IMR-90 (cell line): ENCODE measurements around the gene ZSCAN5B. TPM values are rescaled to one million over a fixed set of nuclear protein-coding genes. Genes with fewer than 3 reads are reported as not detected.

Experiments used
- ATAC-seq: fragments of 200-7000 bp; cut with Tn5 transposase; 2 replicates; pipeline ENCODE4 v1.9.1; 2020; ENCODE audit warnings: low read depth, mild to moderate bottlenecking, moderate library complexity
- BruUV-seq: library from RNA; stranded (reverse); fragments of 400-500 nt; replicated peaks from 2 replicates; lab custom pipeline; 2021; lab: Mats Ljungman, UMichigan
- CTCF ChIA-PET: fragments of 300-600 bp; formaldehyde crosslinking; extraction: SDS; loops from one replicate; lab custom pipeline; 2021; ENCODE audit warnings: antibody characterized with exemption; lab: Yijun Ruan, JAX
- POLR2A ChIA-PET: fragments of 300-600 bp; sonication (Branson Sonifier 250); formaldehyde crosslinking; loops from one replicate; lab custom pipeline; 2022; ENCODE audit warnings: antibody characterized with exemption; ENCODE audit not compliant: unreplicated experiment; lab: Charles Lee
- DNase-seq: peaks from one replicate; pipeline ENCODE4 v3.0.0; 2013
- H2AFZ ChIP-seq: replicated peaks from 2 replicates; pipeline ENCODE3; 2013; ENCODE audit warnings: low read length, mild to moderate bottlenecking; ENCODE audit not compliant: poor library complexity
- H2AK5ac ChIP-seq: 2 replicates; pipeline ENCODE4 v1.6.1; 2013; ENCODE audit warnings: low read depth, low read length, inconsistent platforms
- H2AK9ac ChIP-seq: replicated peaks from 2 replicates; pipeline ENCODE3; 2013; ENCODE audit warnings: mild to moderate bottlenecking, low read depth, low read length, moderate library complexity; ENCODE audit not compliant: poor library complexity
- H2BK120ac ChIP-seq: 2 replicates; pipeline ENCODE4 v1.6.1; 2013; ENCODE audit warnings: low read depth, low read length, inconsistent platforms
- H2BK15ac ChIP-seq: 3 replicates; pipeline ENCODE4 v1.6.1; 2013; ENCODE audit warnings: low read depth, low read length, inconsistent platforms
- H2BK20ac ChIP-seq: 2 replicates; pipeline ENCODE4 v1.6.1; 2013; ENCODE audit warnings: low read depth, mild to moderate bottlenecking, inconsistent platforms, low read length, moderate library complexity
- H2BK5ac ChIP-seq: 2 replicates; pipeline ENCODE4 v1.6.1; 2013; ENCODE audit warnings: mild to moderate bottlenecking, low read depth, low read length, inconsistent platforms; ENCODE audit not compliant: poor library complexity, severe bottlenecking
- H3K14ac ChIP-seq: replicated peaks from 2 replicates; pipeline ENCODE4 v1.6.1; 2013; ENCODE audit warnings: low read depth, low read length, inconsistent platforms
- H3K18ac ChIP-seq: 2 replicates; pipeline ENCODE4 v1.6.1; 2013; ENCODE audit warnings: low read depth, low read length, control low read depth
- H3K23ac ChIP-seq: 2 replicates; pipeline ENCODE4 v1.6.1; 2013; ENCODE audit warnings: low read depth, low read length, inconsistent platforms
- H3K27ac ChIP-seq: 2 replicates; pipeline ENCODE4 v1.5.1; 2013; ENCODE audit warnings: mild to moderate bottlenecking, control low read depth, low read length; ENCODE audit not compliant: insufficient read depth
- H3K27me3 ChIP-seq: 2 replicates; pipeline ENCODE4 v1.6.1; 2013; ENCODE audit warnings: low read length; ENCODE audit not compliant: control insufficient read depth, insufficient read depth
- H3K36me3 ChIP-seq: 2 replicates; pipeline ENCODE4 v1.6.1; 2013; ENCODE audit warnings: low read length, mixed read lengths; ENCODE audit not compliant: control insufficient read depth, insufficient read depth
- H3K4ac ChIP-seq: 2 replicates; pipeline ENCODE4 v1.6.1; 2013; ENCODE audit warnings: low read depth, low read length, inconsistent platforms
- H3K4me1 ChIP-seq: 2 replicates; pipeline ENCODE4 v1.6.1; 2013; ENCODE audit warnings: low read length, mixed read lengths; ENCODE audit not compliant: control insufficient read depth, insufficient read depth
- H3K4me2 ChIP-seq: 2 replicates; pipeline ENCODE4 v1.6.1; 2013; ENCODE audit warnings: low read depth, mild to moderate bottlenecking, control low read depth, low read length, moderate library complexity
- H3K4me3 ChIP-seq: 2 replicates; pipeline ENCODE4 v1.5.1; 2013; ENCODE audit warnings: low read depth, mild to moderate bottlenecking, control low read depth, low read length, moderate library complexity; ENCODE audit not compliant: insufficient read depth
- H3K56ac ChIP-seq: 2 replicates; pipeline ENCODE4 v1.6.1; 2013; ENCODE audit warnings: low read length, inconsistent platforms; ENCODE audit not compliant: insufficient read depth; ENCODE audit errors: extremely low read depth
- H3K79me1 ChIP-seq, 2 experiments: 2 replicates each; pipeline ENCODE4 v1.6.1; 2013; ENCODE audit warnings: low read length in 2 of 2, inconsistent platforms in 1 of 2, low read depth in 1 of 2
- H3K9ac ChIP-seq: 2 replicates; pipeline ENCODE4 v1.6.1; 2013; ENCODE audit warnings: low read depth, low read length, control low read depth
- H3K9me1 ChIP-seq: 2 replicates; pipeline ENCODE4 v1.6.1; 2013; ENCODE audit warnings: low read length, inconsistent platforms; ENCODE audit not compliant: insufficient read depth
- H3K9me3 ChIP-seq: 2 replicates; pipeline ENCODE4 v1.6.1; 2013; ENCODE audit warnings: low read length; ENCODE audit not compliant: control insufficient read depth, insufficient read depth
- H4K20me1 ChIP-seq: 2 replicates; pipeline ENCODE4 v1.6.1; 2013; ENCODE audit warnings: low read length, inconsistent platforms; ENCODE audit not compliant: insufficient read depth
- H4K5ac ChIP-seq: 2 replicates; pipeline ENCODE4 v1.6.1; 2013; ENCODE audit warnings: mild to moderate bottlenecking, low read depth, low read length, control low read depth
- H4K8ac ChIP-seq, 2 experiments: 2 replicates each; pipeline ENCODE4 v1.6.1; 2013; ENCODE audit warnings: low read depth in 2 of 2, low read length in 2 of 2, control low read depth in 1 of 2, inconsistent platforms in 1 of 2
- H4K91ac ChIP-seq: 2 replicates; pipeline ENCODE4 v1.6.1; 2013; ENCODE audit warnings: low read depth, low read length, inconsistent platforms; ENCODE audit not compliant: insufficient read depth
- BHLHE40 ChIP-seq: fragments of 150-350 bp; IDR thresholded peaks from 2 replicates; pipeline ENCODE4 v1.6.1; 2016; ENCODE audit warnings: mild to moderate bottlenecking, low read depth, low read length
- CEBPB ChIP-seq: IDR thresholded peaks from 2 replicates; pipeline ENCODE4 v1.6.1; 2012; ENCODE audit warnings: low read depth, low read length, improper control_type of control experiment
- CHD1 ChIP-seq: IDR thresholded peaks from 2 replicates; pipeline ENCODE4 v1.6.1; 2012; ENCODE audit warnings: low read depth, low read length, improper control_type of control experiment
- CTCF ChIP-seq: conservative IDR thresholded peaks from 2 replicates; pipeline ENCODE4 v1.5.1; 2012; ENCODE audit warnings: mild to moderate bottlenecking, low read depth, low read length, improper control_type of control experiment
- FOS ChIP-seq: fragments of 150-350 bp; IDR thresholded peaks from 2 replicates; pipeline ENCODE4 v1.6.1; 2016; ENCODE audit warnings: low read depth, low read length
- MAZ ChIP-seq: IDR thresholded peaks from 2 replicates; pipeline ENCODE4 v1.6.1; 2012; ENCODE audit warnings: low read depth, mild to moderate bottlenecking, low read length, improper control_type of control experiment, moderate library complexity, borderline replicate concordance
- MXI1 ChIP-seq: IDR thresholded peaks from 2 replicates; pipeline ENCODE4 v1.6.1; 2012; ENCODE audit warnings: low read depth, mild to moderate bottlenecking, low read length, moderate library complexity, borderline replicate concordance
- NFE2L2 ChIP-seq: fragments of 150-350 bp; IDR thresholded peaks from 2 replicates; pipeline ENCODE4 v1.6.1; 2016; ENCODE audit warnings: low read depth, mild to moderate bottlenecking, low read length
- POLR2A ChIP-seq: IDR thresholded peaks from 2 replicates; pipeline ENCODE4 v1.6.1; 2012; ENCODE audit warnings: mild to moderate bottlenecking, low read depth, low read length
- RAD21 ChIP-seq: IDR thresholded peaks from 2 replicates; pipeline ENCODE4 v1.6.1; 2012; ENCODE audit warnings: low read length, improper control_type of control experiment
- RCOR1 ChIP-seq: IDR thresholded peaks from 2 replicates; pipeline ENCODE4 v1.6.1; 2012; ENCODE audit warnings: mild to moderate bottlenecking, low read length, improper control_type of control experiment; ENCODE audit not compliant: insufficient replicate concordance
- RFX5 ChIP-seq: IDR thresholded peaks from 2 replicates; pipeline ENCODE4 v1.8.0; 2012; ENCODE audit warnings: low read depth, mild to moderate bottlenecking, low read length, moderate library complexity
- USF2 ChIP-seq: fragments of 150-350 bp; IDR thresholded peaks from 2 replicates; pipeline ENCODE4 v1.6.1; 2017; ENCODE audit warnings: mild to moderate bottlenecking, antibody characterized with exemption, low read length, low read depth
- WGBS, 2 experiments: methylation state at CpG; one replicate each; pipeline versions ENCODE4 v1.1.5 to v1.1.7; 2013; ENCODE audit warnings: missing lambda C conversion rate in 2 of 2; ENCODE audit not compliant: insufficient read length in 1 of 2; ENCODE audit errors: extremely low coverage in 2 of 2; 5-methylcytosine and 5-hydroxymethylcytosine counted together
- dilution Hi-C: fragments of 300-500 bp; cut with HindIII; formaldehyde crosslinking; loops from one replicate; pipeline ENCODE4 v1.14.3; 2018; ENCODE audit warnings: low sequenced_read_pairs; ENCODE audit not compliant: unreplicated experiment
- in situ Hi-C: fragments of 300-500 bp; cut with MboI; formaldehyde crosslinking; loops from 3 replicates; pipeline ENCODE4 v1.14.3; 2019; ENCODE audit warnings: low sequenced_read_pairs, inconsistent platforms, mixed read lengths
- intact Hi-C: fragments of 100-400 bp; cut with micrococcal nuclease; formaldehyde crosslinking; loops from 2 replicates; pipeline ENCODE4 v1.10.0; 2022
- polyA plus RNA-seq, 3 experiments: library from polyadenylated mRNA; depleted of rRNA; stranded (reverse); fragments of >200 nt; gene quantifications; 2 replicates each; pipeline ENCODE4 v1.2.3, GENCODE V29; 2012; ENCODE audit warnings: low replicate concordance in 1 of 3
- total RNA-seq: library from RNA; depleted of rRNA; stranded (reverse); fragments of >200 nt; gene quantifications from 2 replicates; pipeline ENCODE4 v1.2.3, GENCODE V29; 2012
- TF ChIP-seq, protein P1 (sequence below): fragments of 150-350 bp; IDR thresholded peaks from 2 replicates; pipeline ENCODE4 v1.6.1; 2016; ENCODE audit warnings: low read depth, mild to moderate bottlenecking, low read length, moderate library complexity, borderline replicate concordance

ZSCAN5B gene
- total and polyA plus RNA-seq, 2 of the 4 experiments (the other 2 are of a cell fraction), result not detected

- H2BK15ac ChIP-seq, result no peak overlapping the region
- peaks cover 9% of the 10 kb centered on the region; the same call in 1 of the 2 replicates for H3K27me3 ChIP-seq
- DNase-seq (no peak), ATAC-seq (no peak)
- in situ Hi-C loops (no loop called here), dilution Hi-C loops (no loop called here), intact Hi-C loops (loop anchor here (10.0 kb wide), 1 partner anchor 140 kb away; the partner anchor contains the start of gene ZSCAN5A)
- no peaks in the 10 kb centered on the region for H3K4me1 ChIP-seq
- H2AK5ac ChIP-seq, result no peak overlapping the region
- no peak overlapping the region for H2AFZ ChIP-seq
- no peak overlapping the region for H3K23ac ChIP-seq
- no peaks in the 10 kb centered on the region for H3K9me1 ChIP-seq
- no peak overlapping the region for H4K5ac ChIP-seq
- WGBS, 2 experiments, result no CpG with 5 or more reads among the region's 11 CpGs
- H3K56ac ChIP-seq, result no peak overlapping the region
- H3K4me3 ChIP-seq, result no peak overlapping the region
- POLR2A ChIA-PET, result no interaction called here
- no peak overlapping the region for H3K9ac ChIP-seq
- no peak overlapping the region for H2AK9ac ChIP-seq
- no peaks in the 10 kb centered on the region for H3K36me3 ChIP-seq
- no peak overlapping the region for H3K4ac ChIP-seq
- no peak overlapping the region for H2BK5ac ChIP-seq
- no peak overlapping the region for H3K27ac ChIP-seq
- no TSS peak for BruUV-seq
- H4K20me1 ChIP-seq, result no peaks in the 10 kb centered on the region
- H4K91ac ChIP-seq, result no peak overlapping the region
- no peak overlapping the region for H3K18ac ChIP-seq
- H2BK120ac ChIP-seq, result no peak overlapping the region
- H3K9me3 ChIP-seq, result no peaks in the 10 kb centered on the region
- no peaks in the 10 kb centered on the region for H3K79me1 ChIP-seq
- no peak overlapping the region for H2BK20ac ChIP-seq
- CTCF ChIA-PET, result no interaction called here
- H3K4me2 ChIP-seq, result no peak overlapping the region
- TF ChIP-seq RFX5, result no peak
- TF ChIP-seq CTCF, result no peak
- TF ChIP-seq CEBPB, result no peak
- no peak for TF ChIP-seq RCOR1
- TF ChIP-seq USF2, result no peak
- TF ChIP-seq POLR2A, result no peak
- TF ChIP-seq NFE2L2, result no peak
- no peak for TF ChIP-seq CHD1
- no peak for TF ChIP-seq BHLHE40
- TF ChIP-seq MAZ, result no peak
- TF ChIP-seq FOS, result no peak
- no peak for TF ChIP-seq RAD21
- TF ChIP-seq, protein P1, sequence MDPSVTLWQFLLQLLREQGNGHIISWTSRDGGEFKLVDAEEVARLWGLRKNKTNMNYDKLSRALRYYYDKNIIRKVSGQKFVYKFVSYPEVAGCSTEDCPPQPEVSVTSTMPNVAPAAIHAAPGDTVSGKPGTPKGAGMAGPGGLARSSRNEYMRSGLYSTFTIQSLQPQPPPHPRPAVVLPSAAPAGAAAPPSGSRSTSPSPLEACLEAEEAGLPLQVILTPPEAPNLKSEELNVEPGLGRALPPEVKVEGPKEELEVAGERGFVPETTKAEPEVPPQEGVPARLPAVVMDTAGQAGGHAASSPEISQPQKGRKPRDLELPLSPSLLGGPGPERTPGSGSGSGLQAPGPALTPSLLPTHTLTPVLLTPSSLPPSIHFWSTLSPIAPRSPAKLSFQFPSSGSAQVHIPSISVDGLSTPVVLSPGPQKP, result no peak
- TF ChIP-seq MXI1, result no peak
- no peak overlapping the region for H3K14ac ChIP-seq
- no peak overlapping the region for H4K8ac ChIP-seq
Measured at GRCh38 chr19:56174550-56174949, 23.0 kb downstream of the ZSCAN5B start.
